Parathyroid adenoma (tissue), 2 donors: ENCODE data around the gene FAM174B.

ENCODE experiments used
- H2AFZ ChIP-seq: fragments of 300-600 bp; sonication (generic); one replicate; pipeline ENCODE4 v1.7.0; 2017; ENCODE audit warnings: antibody characterized with exemption, mild to moderate bottlenecking
- H3K27ac ChIP-seq: fragments of 300-600 bp; sonication (generic); one replicate; pipeline ENCODE4 v1.7.0; 2017
- H3K27me3 ChIP-seq: fragments of 300-600 bp; sonication (generic); one replicate; pipeline ENCODE4 v1.7.0; 2017; ENCODE audit warnings: low read length; ENCODE audit not compliant: control insufficient read depth, insufficient read depth
- H3K36me3 ChIP-seq: fragments of 300-600 bp; sonication (generic); one replicate; pipeline ENCODE4 v1.7.0; 2017; ENCODE audit warnings: low read length; ENCODE audit not compliant: control insufficient read depth, insufficient read depth
- H3K4me1 ChIP-seq: fragments of 300-600 bp; sonication (generic); one replicate; pipeline ENCODE4 v1.7.0; 2017; ENCODE audit warnings: control low read depth
- H3K4me2 ChIP-seq: fragments of 300-600 bp; sonication (generic); one replicate; pipeline ENCODE4 v1.7.0; 2017; ENCODE audit warnings: low read length
- H3K4me3 ChIP-seq: fragments of 300-600 bp; sonication (generic); one replicate; pipeline ENCODE4 v1.7.0; 2017; ENCODE audit warnings: low read depth, low read length
- H3K79me2 ChIP-seq: fragments of 300-600 bp; sonication (generic); one replicate; pipeline ENCODE4 v1.7.0; 2017; ENCODE audit warnings: control low read depth
- H3K9ac ChIP-seq: fragments of 300-600 bp; sonication (generic); one replicate; pipeline ENCODE4 v1.7.0; 2017; ENCODE audit warnings: mild to moderate bottlenecking
- H3K9me3 ChIP-seq: fragments of 300-600 bp; sonication (generic); one replicate; pipeline ENCODE4 v1.7.0; 2017; ENCODE audit warnings: low read length; ENCODE audit not compliant: control insufficient read depth
- CTCF ChIP-seq: fragments of 300-600 bp; sonication (generic); IDR thresholded peaks from one replicate; pipeline ENCODE4 v1.7.0; 2017; ENCODE audit warnings: antibody characterized with exemption, mild to moderate bottlenecking
- donor health status: primary hyperparathyroidism.

FAM174B gene

DNA sequence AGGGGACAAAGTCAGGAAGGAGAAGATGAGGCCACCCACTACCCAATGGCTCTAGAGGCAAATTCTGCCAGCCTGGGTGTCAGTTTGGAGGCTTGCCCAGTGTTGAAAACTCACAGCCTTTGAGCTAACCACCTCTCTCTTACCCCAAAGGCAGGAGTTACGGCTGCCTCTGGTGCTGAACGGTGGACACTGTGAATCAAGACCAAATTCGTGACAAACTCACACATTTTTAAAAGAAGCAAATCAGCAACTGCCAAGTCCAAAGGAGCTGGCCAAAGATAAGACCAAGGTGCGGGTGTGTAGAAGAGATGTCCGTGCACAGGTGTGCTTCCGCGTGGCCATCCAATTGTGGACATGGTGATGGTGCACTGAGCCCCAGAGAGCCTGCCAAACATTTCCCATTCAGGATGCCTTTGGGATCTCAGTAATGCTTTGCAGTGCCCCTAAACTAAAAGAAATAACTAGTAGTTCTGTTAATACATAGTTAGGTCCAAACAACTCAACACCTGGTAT, 74.6 kb downstream of the FAM174B start:
- no peaks in the 10 kb centered on the region for H3K4me1 ChIP-seq

DNA sequence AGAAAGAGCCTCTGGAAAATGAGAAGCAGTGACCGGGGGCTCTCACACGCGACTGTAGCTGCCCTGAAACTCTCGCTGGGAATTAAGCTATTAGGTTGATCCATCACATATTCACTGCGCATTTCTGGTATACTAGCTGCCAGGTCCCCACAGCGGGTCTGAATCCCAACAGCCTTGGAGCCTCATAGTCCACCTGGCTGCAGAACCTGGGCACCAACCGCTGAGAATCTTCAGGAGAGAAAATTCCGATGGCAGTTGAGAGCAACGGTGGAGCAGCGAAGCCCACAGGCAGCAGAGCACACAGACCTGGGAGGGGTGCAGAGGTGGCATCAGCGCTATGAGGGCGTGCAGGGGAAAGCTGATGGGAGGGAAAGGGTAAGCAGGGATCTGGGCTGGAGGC, 75.1 kb downstream of the FAM174B start:
- Histone ChIP-seq H3K4me3 (no peak overlapping the region), H3K79me2 (no peaks in the 10 kb centered on the region), H3K27ac (no peak overlapping the region), H3K4me2 (no peak overlapping the region), H3K9ac (no peak overlapping the region), H2AFZ (no peak overlapping the region), H3K36me3 (no peaks in the 10 kb centered on the region), H3K9me3 (no peaks in the 10 kb centered on the region), H3K27me3 (no peaks in the 10 kb centered on the region), H3K4me1 (no peaks in the 10 kb centered on the region)
- TF ChIP-seq CTCF = no peak

More for the DNA sequence above, 74.6 kb downstream of the FAM174B start:
- no peak for TF ChIP-seq CTCF
- Histone ChIP-seq H3K9ac (no peak overlapping the region), H3K27me3 (no peaks in the 10 kb centered on the region), H3K36me3 (no peaks in the 10 kb centered on the region), H3K9me3 (no peaks in the 10 kb centered on the region), H2AFZ (no peak overlapping the region), H3K4me3 (no peak overlapping the region), H3K4me2 (no peak overlapping the region), H3K79me2 (no peaks in the 10 kb centered on the region), H3K27ac (no peak overlapping the region)

DNA sequence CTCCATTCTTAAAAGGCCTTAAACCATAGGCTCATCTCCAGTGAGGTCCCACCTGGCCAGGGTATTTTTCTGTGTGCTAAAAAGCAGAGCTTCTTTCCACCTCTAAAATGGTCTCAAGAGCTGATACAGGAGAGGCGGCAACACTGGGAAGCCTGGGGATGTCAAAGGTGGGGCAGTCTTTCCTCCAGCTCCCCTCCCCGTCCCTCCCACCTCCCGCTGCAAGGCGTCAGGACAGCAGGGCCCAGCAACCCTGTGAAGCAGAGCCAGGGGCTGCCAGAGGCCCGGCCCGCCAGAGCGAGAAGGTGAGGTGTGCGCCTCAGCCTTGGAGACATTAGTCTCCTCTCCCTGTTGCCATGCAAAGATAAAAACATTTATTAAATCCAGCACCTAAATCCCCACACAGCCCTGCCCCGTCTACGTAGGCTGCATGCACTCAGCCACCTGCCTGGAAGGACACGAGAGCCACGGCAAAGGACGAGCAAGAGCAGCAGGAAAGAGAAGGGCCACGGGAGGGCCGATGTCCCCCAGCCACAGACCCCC, 75.6 kb downstream of the FAM174B start:
- Histone ChIP-seq H3K9ac (no peak overlapping the region), H3K4me1 (no peaks in the 10 kb centered on the region)
- TF ChIP-seq CTCF = no peak

GRCh38 chr15:92579486-92579885, 76.1 kb downstream of the FAM174B start:
- Histone ChIP-seq H3K4me2 (no peak overlapping the region), H3K9me3 (no peaks in the 10 kb centered on the region), H2AFZ (no peak overlapping the region), H3K4me3 (no peak overlapping the region), H3K36me3 (no peaks in the 10 kb centered on the region), H3K27ac (no peak overlapping the region), H3K9ac (no peak overlapping the region), H3K4me1 (no peaks in the 10 kb centered on the region), H3K27me3 (no peaks in the 10 kb centered on the region), H3K79me2 (no peaks in the 10 kb centered on the region)
- no peak for TF ChIP-seq CTCF

More for the DNA sequence above, 75.6 kb downstream of the FAM174B start:
- H3K4me3 ChIP-seq = no peak overlapping the region
- H3K27me3 ChIP-seq = no peaks in the 10 kb centered on the region
- no peaks in the 10 kb centered on the region for H3K9me3 ChIP-seq
- no peaks in the 10 kb centered on the region for H3K79me2 ChIP-seq
- no peaks in the 10 kb centered on the region for H3K36me3 ChIP-seq
- H2AFZ ChIP-seq = no peak overlapping the region
- H3K27ac ChIP-seq = no peak overlapping the region
- no peak overlapping the region for H3K4me2 ChIP-seq
